GM21737 (cell line): ENCODE measurements around the gene CCDC40.
"Not testable (repeated sequence)": the region's sequence is repeated elsewhere in the genome, so short reads cannot be mapped to it uniquely, and the experiment has no call there.

ENCODE experiments used
- ATAC-seq: cut with Tn5 transposase; IDR thresholded peaks from one replicate; pipeline ENCODE4 v1.9.1; 2021; ENCODE audit warnings: mild to moderate bottlenecking, moderate library complexity; ENCODE audit not compliant: unreplicated experiment

Gene CCDC40

GRCh38 chr17:80035937-80036714 lies at the start of gene CCDC40:
Gene CCDC40 (plus strand): TSS chr17:80036642. CDS start chr17:80036663, 21 bp downstream.
- ATAC-seq: no peak

DNA sequence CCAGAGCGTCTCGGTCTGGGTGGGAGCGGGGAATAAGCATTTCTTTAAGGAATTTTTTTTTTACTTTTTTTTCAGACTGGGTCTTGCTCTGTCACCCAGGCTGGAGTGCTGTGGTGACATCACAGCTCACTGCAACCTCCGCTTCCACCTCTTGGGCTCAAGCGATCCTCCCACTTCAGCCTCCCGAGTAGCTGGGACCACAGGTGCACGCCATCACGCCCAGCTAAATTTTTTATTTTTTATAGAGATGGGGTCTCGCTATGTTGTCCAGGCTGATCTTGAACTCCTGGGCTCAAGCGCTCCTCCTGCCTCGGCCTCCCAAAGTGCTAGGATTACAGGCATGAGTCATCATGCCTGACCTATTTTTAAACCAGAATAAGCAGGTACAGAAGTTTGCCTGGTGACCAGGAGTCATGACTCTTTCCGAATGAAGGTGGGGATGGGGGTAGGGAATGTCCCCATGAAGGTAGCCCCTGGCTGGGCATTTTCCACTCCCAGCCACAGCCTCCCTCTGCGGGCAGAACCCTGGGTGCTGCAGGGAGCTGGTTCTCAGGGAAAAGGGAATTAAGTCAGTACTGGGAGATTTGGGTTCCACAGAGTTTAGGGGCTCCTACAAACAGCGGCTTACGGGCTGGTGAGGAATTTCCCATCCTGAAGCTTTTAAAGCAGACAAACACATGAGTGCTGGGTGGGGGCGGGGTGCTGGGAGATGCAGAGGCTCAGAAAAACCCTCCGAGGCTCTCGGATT lies 49.1 kb upstream of the CCDC40 start:
- no peak for ATAC-seq

GRCh38 chr17:79987935-79988184 lies 48.6 kb upstream of the CCDC40 start:
- ATAC-seq: no peak

- no peak for ATAC-seq
These were observed 48.1 kb upstream of the CCDC40 start for GRCh38 chr17:79988185-79988971.

GRCh38 chr17:79989106-79989835 lies 47.2 kb upstream of the CCDC40 start:
- ATAC-seq: no peak

- ATAC-seq: no peak
These were observed 46.3 kb upstream of the CCDC40 start for GRCh38 chr17:79990051-79990592.

DNA sequence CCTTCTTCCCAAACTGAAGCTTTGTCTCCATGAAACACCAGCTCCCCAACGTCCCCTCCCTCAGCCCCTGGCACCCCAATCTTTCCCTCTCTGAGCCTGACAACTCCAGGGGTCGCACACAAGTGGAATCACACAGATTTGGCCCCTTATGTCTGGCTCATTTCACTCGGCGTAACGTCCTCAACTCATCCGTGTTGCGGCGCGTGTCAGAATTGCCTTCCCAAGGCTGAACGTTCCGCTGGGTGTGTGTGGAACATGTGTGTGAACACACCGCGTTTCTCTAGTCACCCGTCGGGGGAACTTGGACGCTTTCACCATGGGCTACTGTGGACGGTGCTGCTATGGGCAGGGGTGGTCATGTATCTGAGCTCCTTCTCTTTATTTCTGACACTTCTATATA lies 45.7 kb upstream of the CCDC40 start:
- no peak for ATAC-seq

- ATAC-seq: no peak
These were observed 45.1 kb upstream of the CCDC40 start for GRCh38 chr17:79991140-79991923.

DNA sequence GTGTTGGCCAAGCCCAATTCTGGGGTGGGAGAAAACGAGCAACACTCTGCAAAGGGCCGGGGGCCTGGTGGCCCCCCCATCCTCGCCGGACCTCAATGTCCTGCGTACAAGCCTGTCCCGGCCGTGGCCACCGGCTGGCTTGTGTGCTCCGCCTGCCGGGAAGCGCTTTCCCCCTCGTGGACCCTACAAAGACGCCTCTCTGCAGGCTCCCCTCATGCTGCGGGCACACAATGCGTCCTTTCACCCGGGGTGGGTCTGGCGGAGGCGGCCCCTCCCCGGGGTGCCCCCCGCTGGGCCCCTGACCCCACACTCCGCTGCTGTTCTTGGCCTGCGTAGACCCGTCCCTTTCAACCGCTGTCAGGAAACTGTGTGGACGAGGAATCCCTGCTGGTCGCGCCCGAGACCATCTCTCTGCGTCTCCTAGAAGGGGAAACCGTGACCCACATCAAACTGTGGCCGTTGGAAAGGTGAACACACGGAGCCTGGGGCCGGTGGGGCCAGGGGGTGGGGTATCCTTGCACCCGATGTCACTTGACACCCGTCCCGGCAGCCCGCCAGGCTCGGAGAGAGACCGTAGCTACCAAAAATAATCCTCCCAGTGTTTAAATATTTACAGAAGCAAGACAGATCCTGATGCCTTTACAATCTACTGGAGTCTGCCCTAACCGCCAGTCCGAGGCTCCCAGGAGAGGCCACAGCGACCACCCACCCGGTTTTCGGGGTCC lies 44.4 kb upstream of the CCDC40 start:
- ATAC-seq: no peak

- no peak for ATAC-seq
These were observed 43.6 kb upstream of the CCDC40 start for GRCh38 chr17:79992649-79993389.

- ATAC-seq: no peak
These were observed 42.8 kb upstream of the CCDC40 start for GRCh38 chr17:79993390-79994227.

GRCh38 chr17:79994228-79994569 lies 42.2 kb upstream of the CCDC40 start:
- ATAC-seq: not testable (repeated sequence)

GRCh38 chr17:79994602-79995001 lies 41.8 kb upstream of the CCDC40 start:
- ATAC-seq: no peak

DNA sequence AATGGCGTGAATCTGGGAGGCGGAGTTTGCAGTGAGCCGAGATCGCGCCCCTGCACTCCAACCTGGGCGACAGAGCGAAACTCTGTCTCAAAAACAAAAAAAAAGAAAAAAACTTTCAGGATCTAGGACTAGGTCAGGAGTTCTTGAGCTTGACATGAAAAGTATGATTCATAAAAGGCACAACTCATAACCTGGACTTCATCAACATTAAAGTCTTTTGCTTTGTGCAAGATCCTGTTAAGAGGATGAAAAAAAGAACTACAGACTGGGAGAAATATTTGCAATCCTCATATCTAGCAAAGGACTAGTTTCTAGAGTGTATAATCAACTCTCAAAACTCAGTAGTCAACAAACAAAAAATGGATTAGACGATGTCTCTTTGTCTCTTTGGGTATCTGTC lies 40.7 kb upstream of the CCDC40 start:
- ATAC-seq: no peak

DNA sequence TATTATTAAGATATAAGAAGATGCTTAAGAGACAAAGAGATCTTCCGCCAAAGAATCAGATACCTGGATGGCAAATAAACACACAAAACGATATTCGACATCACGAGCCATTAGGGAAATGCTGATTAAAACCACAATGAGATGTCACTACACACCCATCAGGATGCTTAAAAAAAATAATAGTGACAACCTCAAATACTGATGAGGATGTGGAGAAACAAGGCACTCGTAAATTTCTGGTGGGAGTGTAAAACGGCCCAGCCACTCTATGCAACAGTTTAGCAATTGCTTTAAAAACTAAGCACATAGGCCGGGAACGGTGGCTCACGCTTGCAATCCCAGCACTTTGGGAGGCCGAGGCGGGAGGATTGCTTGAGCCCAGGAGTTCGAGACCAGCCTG lies 40.2 kb upstream of the CCDC40 start:
- no peak for ATAC-seq

DNA sequence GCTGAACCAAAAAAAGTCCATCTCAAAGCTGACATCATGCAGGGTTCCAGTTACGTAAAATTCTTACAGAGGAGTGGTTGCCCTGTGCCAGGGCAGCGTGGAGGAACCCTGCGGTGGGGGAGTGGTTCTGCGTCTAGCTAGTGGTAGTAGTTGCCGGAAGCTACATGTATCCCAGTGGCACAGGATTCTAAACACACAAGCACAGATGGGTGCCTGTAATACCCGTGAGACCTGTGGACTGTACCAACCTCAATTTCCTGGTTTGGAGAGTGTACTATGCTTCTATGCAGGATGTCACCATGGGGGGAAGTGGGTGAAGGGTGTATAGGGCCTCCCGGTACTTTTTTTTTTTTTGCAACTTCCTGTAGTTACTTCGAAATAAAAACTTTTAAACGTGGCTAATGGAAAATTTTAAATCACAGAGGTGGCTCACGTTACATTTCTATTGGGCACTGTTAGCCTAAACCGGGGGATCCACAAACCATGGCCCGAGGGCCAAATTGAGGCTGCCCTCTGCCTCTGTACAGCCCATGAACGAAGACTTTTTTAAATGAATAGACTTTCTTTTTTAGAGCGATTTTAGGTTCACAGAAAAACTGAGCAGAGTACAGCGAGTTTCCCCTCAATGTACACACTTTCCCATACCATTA lies 39.3 kb upstream of the CCDC40 start:
- no peak for ATAC-seq

DNA sequence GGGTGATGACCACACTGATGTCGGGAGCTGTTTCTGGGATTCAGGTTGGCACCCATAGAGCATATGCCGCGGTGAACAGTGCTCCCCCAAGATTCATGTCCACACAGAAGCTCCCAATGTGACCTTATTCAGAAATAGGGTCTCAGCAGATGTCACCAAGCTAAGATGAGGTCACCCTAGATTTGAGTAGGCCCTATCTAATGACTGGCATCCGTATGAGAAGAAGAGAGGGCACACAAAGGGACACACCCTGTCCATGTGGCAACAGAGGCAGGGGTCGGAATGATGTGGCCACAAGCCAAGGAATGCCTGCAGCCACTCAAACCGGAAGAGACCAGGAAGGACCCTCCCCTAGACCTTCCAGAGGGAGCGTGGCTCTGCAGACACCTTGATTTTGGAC lies 36.3 kb upstream of the CCDC40 start:
- ATAC-seq: no peak
